ENCODE measurements around the gene DOCK4.

Gene DOCK4

DNA sequence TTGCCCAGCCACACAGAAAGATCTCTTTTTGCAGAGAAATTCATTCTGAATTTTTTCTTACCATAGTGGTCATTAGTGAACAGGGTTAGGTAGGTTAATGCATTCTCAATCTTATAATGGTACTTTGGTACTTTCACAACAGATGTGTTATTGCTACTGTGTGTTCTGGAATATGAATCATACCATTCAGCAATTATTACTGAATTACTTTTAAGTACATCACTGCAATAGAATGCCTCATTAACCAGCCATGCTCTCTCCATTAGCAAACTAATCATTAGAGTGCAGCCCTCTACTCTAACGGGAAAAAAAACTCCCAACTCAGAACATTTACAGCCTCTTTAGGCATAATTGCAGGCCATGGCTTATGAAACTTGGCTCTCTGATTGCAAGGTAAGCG, 102.1 kb downstream of the DOCK4 start:
- no peak overlapping the region for H3K4me3 ChIP-seq (replicated peaks; ENCODE audit: insufficient read depth, low read length)
- DNase-seq (ENCODE audit: low read depth in 1 of 2, low spot score in 1 of 2) = no peak
- no peaks in the 10 kb centered on the region for H3K27me3 ChIP-seq (ENCODE audit: insufficient read depth, poor library complexity, severe bottlenecking)
- no peak overlapping the region for H3K27ac ChIP-seq (replicated peaks)
- TF ChIP-seq POLR2AphosphoS5 (IDR thresholded peaks at IDR 0.05; ENCODE audit: low read depth) (no peak), SPI1 (IDR thresholded peaks at IDR 0.05; ENCODE audit: borderline replicate concordance, low read depth) (no peak), GABPA (IDR thresholded peaks at IDR 0.05; ENCODE audit: low read depth) (no peak)
- TF ChIP-seq, protein P1, sequence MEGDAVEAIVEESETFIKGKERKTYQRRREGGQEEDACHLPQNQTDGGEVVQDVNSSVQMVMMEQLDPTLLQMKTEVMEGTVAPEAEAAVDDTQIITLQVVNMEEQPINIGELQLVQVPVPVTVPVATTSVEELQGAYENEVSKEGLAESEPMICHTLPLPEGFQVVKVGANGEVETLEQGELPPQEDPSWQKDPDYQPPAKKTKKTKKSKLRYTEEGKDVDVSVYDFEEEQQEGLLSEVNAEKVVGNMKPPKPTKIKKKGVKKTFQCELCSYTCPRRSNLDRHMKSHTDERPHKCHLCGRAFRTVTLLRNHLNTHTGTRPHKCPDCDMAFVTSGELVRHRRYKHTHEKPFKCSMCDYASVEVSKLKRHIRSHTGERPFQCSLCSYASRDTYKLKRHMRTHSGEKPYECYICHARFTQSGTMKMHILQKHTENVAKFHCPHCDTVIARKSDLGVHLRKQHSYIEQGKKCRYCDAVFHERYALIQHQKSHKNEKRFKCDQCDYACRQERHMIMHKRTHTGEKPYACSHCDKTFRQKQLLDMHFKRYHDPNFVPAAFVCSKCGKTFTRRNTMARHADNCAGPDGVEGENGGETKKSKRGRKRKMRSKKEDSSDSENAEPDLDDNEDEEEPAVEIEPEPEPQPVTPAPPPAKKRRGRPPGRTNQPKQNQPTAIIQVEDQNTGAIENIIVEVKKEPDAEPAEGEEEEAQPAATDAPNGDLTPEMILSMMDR (IDR thresholded peaks at IDR 0.05; ENCODE audit: insufficient read depth, low read length) = no peak
- TF ChIP-seq, protein P2, sequence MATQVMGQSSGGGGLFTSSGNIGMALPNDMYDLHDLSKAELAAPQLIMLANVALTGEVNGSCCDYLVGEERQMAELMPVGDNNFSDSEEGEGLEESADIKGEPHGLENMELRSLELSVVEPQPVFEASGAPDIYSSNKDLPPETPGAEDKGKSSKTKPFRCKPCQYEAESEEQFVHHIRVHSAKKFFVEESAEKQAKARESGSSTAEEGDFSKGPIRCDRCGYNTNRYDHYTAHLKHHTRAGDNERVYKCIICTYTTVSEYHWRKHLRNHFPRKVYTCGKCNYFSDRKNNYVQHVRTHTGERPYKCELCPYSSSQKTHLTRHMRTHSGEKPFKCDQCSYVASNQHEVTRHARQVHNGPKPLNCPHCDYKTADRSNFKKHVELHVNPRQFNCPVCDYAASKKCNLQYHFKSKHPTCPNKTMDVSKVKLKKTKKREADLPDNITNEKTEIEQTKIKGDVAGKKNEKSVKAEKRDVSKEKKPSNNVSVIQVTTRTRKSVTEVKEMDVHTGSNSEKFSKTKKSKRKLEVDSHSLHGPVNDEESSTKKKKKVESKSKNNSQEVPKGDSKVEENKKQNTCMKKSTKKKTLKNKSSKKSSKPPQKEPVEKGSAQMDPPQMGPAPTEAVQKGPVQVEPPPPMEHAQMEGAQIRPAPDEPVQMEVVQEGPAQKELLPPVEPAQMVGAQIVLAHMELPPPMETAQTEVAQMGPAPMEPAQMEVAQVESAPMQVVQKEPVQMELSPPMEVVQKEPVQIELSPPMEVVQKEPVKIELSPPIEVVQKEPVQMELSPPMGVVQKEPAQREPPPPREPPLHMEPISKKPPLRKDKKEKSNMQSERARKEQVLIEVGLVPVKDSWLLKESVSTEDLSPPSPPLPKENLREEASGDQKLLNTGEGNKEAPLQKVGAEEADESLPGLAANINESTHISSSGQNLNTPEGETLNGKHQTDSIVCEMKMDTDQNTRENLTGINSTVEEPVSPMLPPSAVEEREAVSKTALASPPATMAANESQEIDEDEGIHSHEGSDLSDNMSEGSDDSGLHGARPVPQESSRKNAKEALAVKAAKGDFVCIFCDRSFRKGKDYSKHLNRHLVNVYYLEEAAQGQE (IDR thresholded peaks at IDR 0.05; ENCODE audit: insufficient replicate concordance, low read depth) = no peak

DNA sequence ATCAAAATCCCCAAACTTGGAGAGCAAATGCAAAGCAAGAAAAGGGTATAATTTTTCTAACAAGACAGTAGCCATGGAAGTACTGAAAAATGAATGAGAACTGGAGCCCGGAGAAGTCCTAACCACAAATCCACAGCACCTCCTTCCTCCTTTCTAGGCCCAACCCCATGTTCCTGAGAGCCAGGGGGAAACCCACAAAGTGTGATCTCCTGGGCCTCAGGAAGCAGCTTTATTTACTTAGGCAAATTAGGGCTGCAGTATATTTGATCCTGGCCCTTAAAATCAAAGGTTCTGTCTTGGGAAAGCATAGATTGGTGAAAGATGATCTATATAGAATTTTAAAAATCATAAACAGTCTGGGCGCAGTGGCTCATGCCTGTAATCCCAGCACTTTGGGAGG, 103.0 kb downstream of the DOCK4 start:
- DNase-seq (ENCODE audit: low read depth in 1 of 2, low spot score in 1 of 2) = peak in 1 of 2 experiments; percentile 45
- Histone ChIP-seq H3K4me3 (replicated peaks; ENCODE audit: insufficient read depth, low read length) (no peak overlapping the region), H3K27ac (replicated peaks) (no peak overlapping the region), H3K27me3 (ENCODE audit: insufficient read depth, poor library complexity, severe bottlenecking) (no peaks in the 10 kb centered on the region)
- TF ChIP-seq, protein P2 (IDR thresholded peaks at IDR 0.05; ENCODE audit: insufficient replicate concordance, low read depth) = no peak
- TF ChIP-seq POLR2AphosphoS5 (IDR thresholded peaks at IDR 0.05; ENCODE audit: low read depth) (no peak), SPI1 (IDR thresholded peaks at IDR 0.05; ENCODE audit: borderline replicate concordance, low read depth) (no peak), GABPA (IDR thresholded peaks at IDR 0.05; ENCODE audit: low read depth) (no peak)
- TF ChIP-seq, protein P1 (IDR thresholded peaks at IDR 0.05; ENCODE audit: insufficient read depth, low read length) = no peak

DNA sequence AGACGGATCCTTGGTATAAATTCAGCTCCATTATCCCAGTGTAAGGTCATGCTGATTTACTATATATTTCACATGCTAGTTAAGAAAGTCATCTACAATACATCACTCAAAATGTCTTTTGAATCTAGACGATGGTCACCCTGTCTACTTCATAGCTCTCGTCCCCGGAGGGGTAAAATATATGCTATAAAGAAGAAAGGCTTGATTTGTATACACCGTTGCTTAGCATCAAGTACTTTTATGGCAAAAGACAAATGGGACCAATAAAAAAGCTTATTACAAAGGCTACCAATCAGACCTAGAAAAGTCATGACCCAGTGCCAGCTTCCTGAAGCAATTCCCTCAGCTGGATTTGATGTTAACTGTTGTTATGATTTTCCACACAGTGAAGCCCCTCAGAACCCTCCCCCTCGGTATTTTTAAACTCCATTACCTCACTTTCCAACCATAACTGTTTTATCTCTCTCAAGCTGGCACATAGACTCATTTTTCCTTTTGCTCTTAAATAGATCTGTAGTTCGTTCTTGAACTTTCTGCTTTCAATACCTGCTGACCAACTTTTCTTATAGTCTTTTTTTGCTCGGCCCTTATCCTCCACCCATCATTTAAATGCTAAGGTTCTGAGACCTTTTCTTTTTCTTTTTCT, 104.9 kb downstream of the DOCK4 start:
- DNase-seq (ENCODE audit: low read depth in 1 of 2, low spot score in 1 of 2) = no peak
- Histone ChIP-seq H3K27ac (replicated peaks) (no peak overlapping the region), H3K27me3 (ENCODE audit: insufficient read depth, poor library complexity, severe bottlenecking) (no peaks in the 10 kb centered on the region)

More for the DNA sequence above, 104.9 kb downstream of the DOCK4 start:
- TF ChIP-seq GABPA (IDR thresholded peaks at IDR 0.05; ENCODE audit: low read depth) (no peak), SPI1 (IDR thresholded peaks at IDR 0.05; ENCODE audit: borderline replicate concordance, low read depth) (no peak), POLR2AphosphoS5 (IDR thresholded peaks at IDR 0.05; ENCODE audit: low read depth) (no peak)
- TF ChIP-seq, protein P1 (IDR thresholded peaks at IDR 0.05; ENCODE audit: insufficient read depth, low read length) = no peak
- TF ChIP-seq, protein P2 (IDR thresholded peaks at IDR 0.05; ENCODE audit: insufficient replicate concordance, low read depth) = no peak
- H3K4me3 ChIP-seq (replicated peaks; ENCODE audit: insufficient read depth, low read length) = no peak overlapping the region
